Loucy (cell line): ENCODE measurements around the gene NOP58.
"Not testable (repeated sequence)": the region's sequence is repeated elsewhere in the genome, so short reads cannot be mapped to it uniquely, and the experiment has no call there.

Experiments used
- H2AFZ ChIP-seq: fragments of 200-600 bp; sonication (generic); 2 replicates; pipeline ENCODE4 v1.6.0; 2016; ENCODE audit warnings: antibody characterized with exemption, mild to moderate bottlenecking, low read length, moderate library complexity
- H3F3A ChIP-seq: fragments of 200-600 bp; 2 replicates; pipeline ENCODE4 v1.6.0; 2016; ENCODE audit warnings: antibody characterized with exemption, low read depth, mild to moderate bottlenecking
- H3K27me3 ChIP-seq: fragments of 200-600 bp; sonication (generic); 2 replicates; pipeline ENCODE4 v1.6.1; 2014; ENCODE audit warnings: low read length, mild to moderate bottlenecking; ENCODE audit not compliant: insufficient read depth, poor library complexity, severe bottlenecking
- H3K36me3 ChIP-seq: fragments of 200-600 bp; sonication (generic); 2 replicates; pipeline ENCODE4 v1.6.1; 2016; ENCODE audit warnings: low read length; ENCODE audit not compliant: insufficient read depth
- H3K4me1 ChIP-seq: fragments of 200-600 bp; sonication (generic); 2 replicates; pipeline ENCODE4 v1.5.1; 2014; ENCODE audit warnings: low read length, mild to moderate bottlenecking; ENCODE audit not compliant: insufficient read depth, poor library complexity, severe bottlenecking
- H3K4me2 ChIP-seq: fragments of 200-600 bp; sonication (generic); 2 replicates; pipeline ENCODE4 v1.6.0; 2014; ENCODE audit warnings: antibody characterized with exemption, low read length, low read depth, mild to moderate bottlenecking; ENCODE audit not compliant: poor library complexity, severe bottlenecking
- H3K4me3 ChIP-seq: fragments of 200-600 bp; sonication (generic); 2 replicates; pipeline ENCODE4 v1.5.1; 2014; ENCODE audit warnings: low read length, mild to moderate bottlenecking, mixed read lengths; ENCODE audit not compliant: poor library complexity, severe bottlenecking
- H3K79me2 ChIP-seq: fragments of 200-600 bp; sonication (generic); 2 replicates; pipeline ENCODE4 v1.6.1; 2014; ENCODE audit warnings: low read length; ENCODE audit not compliant: insufficient read depth
- H3K9ac ChIP-seq: fragments of 200-600 bp; sonication (generic); 2 replicates; pipeline ENCODE4 v1.6.0; 2014; ENCODE audit warnings: mild to moderate bottlenecking, low read depth, low read length, moderate library complexity; ENCODE audit not compliant: poor library complexity, severe bottlenecking
- H3K9me2 ChIP-seq: fragments of 200-600 bp; sonication (generic); replicated peaks from 2 replicates; pipeline ENCODE4 v1.6.1; 2016; ENCODE audit warnings: low read depth, low read length, mixed read lengths
- H3K9me3 ChIP-seq: fragments of 200-600 bp; sonication (generic); 2 replicates; pipeline ENCODE4 v1.6.1; 2014; ENCODE audit warnings: mild to moderate bottlenecking, antibody characterized with exemption, low read length, low read depth; ENCODE audit not compliant: insufficient read depth
- H4K20me1 ChIP-seq: fragments of 200-600 bp; sonication (generic); 2 replicates; pipeline ENCODE4 v1.6.0; 2014; ENCODE audit warnings: antibody characterized with exemption, low read length, mild to moderate bottlenecking; ENCODE audit not compliant: insufficient read depth, poor library complexity, severe bottlenecking
- EZH2phosphoT487 ChIP-seq: fragments of 200-600 bp; IDR thresholded peaks from 2 replicates; pipeline ENCODE4 v1.6.1; 2018; ENCODE audit warnings: antibody characterized with exemption, mild to moderate bottlenecking, moderate library complexity, borderline replicate concordance
- TF ChIP-seq, protein P1 (sequence below): fragments of 200-600 bp; sonication (generic); conservative IDR thresholded peaks from 2 replicates; pipeline ENCODE4 v1.5.1; 2014; ENCODE audit warnings: mild to moderate bottlenecking, antibody characterized with exemption, low read length

NOP58 gene

DNA sequence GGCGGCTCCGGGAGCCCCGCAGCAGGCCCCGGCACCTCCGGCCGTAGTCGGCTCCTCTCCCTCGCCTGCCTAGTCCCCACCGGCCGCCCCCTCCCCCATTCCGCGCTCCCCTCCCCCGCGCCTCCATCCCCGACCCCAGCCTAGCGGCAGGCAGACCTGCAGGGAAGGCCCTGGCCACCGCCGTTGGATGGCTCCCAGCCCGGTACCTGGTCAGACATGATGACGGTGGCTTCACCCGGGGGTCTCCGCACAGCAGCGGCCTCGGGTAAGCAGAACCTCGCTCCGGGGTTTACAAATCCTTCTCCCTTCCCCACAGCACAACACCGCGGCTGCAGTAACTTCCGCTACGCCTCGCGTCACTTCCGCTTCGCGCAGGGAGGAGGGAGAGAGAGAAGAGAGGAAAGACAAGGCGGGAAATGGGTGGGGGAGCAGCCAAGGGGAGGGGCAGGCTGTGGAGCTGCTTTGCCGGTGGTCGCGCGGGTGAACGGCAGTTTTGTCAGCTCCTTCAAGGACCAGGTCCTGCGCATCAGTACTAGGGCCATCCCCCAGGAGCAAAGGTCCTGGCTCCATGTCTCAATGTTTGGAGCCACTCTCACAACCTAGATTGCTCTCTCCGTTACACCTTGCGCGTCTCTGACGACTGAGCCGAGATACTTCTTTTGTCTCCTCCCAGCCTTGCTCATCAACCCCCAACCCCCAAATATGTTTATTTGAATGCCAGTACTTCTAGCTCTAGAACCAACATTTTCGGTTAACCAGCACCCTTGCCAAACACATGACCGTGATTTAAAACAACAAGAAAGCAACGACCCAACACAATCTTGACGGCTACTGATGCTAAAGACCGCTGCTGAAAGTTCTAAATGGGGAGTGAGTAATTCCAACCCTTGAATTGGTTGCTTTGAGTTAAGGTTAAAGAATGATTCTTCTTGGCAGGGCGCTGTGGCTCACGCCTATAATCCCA lies 27.0 kb upstream of the NOP58 start, which contains the start of gene SUMO1:
Gene SUMO1 (minus strand): TSS at position 364 of the 964 bp plus-strand sequence. CDS start 146 bp downstream, at position 218.
- H4K20me1 ChIP-seq, result peaks cover 39% of the 10 kb centered on the region
- TF ChIP-seq EZH2phosphoT487, result no peak
- TF ChIP-seq, protein P1, sequence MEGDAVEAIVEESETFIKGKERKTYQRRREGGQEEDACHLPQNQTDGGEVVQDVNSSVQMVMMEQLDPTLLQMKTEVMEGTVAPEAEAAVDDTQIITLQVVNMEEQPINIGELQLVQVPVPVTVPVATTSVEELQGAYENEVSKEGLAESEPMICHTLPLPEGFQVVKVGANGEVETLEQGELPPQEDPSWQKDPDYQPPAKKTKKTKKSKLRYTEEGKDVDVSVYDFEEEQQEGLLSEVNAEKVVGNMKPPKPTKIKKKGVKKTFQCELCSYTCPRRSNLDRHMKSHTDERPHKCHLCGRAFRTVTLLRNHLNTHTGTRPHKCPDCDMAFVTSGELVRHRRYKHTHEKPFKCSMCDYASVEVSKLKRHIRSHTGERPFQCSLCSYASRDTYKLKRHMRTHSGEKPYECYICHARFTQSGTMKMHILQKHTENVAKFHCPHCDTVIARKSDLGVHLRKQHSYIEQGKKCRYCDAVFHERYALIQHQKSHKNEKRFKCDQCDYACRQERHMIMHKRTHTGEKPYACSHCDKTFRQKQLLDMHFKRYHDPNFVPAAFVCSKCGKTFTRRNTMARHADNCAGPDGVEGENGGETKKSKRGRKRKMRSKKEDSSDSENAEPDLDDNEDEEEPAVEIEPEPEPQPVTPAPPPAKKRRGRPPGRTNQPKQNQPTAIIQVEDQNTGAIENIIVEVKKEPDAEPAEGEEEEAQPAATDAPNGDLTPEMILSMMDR, result no peak
- peak within 1 kb of the TSS; percentile 84 for H3K4me2 ChIP-seq
- H3K4me1 ChIP-seq, result peaks cover 21% of the 10 kb centered on the region
- peak within 1 kb of the TSS; percentile 88 for H2AFZ ChIP-seq
- no peaks in the 10 kb centered on the region for H3K9me3 ChIP-seq
- H3K79me2 ChIP-seq, result peaks cover 51% of the 10 kb centered on the region
- peaks cover 5% of the 10 kb centered on the region for H3K27me3 ChIP-seq
- peak within 1 kb of the TSS; percentile 93 for H3K4me3 ChIP-seq
- H3K9me2 ChIP-seq, result no peaks in the 10 kb centered on the region
- H3K36me3 ChIP-seq, result no peaks in the 10 kb centered on the region
- no peaks in the 10 kb centered on the region for H3F3A ChIP-seq
- H3K9ac ChIP-seq, result peak within 1 kb of the TSS; percentile 90

DNA sequence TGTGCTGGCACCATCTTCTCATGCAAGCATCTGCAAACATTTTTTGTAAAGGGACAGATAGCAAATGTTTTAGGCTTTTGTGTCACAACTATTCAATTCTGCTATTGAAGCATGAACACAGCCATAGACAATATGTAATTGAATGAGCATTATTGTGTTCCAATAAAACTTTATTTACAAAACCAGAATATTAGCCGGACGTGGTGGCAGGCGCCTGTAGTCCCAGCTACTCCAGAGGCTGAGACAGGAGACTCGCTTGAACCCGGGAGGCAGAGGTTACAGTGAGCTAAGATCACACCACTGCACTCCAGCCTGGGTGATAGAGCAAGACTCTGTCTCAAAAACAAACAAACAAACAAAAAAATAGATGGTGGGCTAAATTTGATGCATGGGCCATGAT lies 17.9 kb upstream of the NOP58 start:
- H3K79me2 ChIP-seq, result not testable (repeated sequence)

DNA sequence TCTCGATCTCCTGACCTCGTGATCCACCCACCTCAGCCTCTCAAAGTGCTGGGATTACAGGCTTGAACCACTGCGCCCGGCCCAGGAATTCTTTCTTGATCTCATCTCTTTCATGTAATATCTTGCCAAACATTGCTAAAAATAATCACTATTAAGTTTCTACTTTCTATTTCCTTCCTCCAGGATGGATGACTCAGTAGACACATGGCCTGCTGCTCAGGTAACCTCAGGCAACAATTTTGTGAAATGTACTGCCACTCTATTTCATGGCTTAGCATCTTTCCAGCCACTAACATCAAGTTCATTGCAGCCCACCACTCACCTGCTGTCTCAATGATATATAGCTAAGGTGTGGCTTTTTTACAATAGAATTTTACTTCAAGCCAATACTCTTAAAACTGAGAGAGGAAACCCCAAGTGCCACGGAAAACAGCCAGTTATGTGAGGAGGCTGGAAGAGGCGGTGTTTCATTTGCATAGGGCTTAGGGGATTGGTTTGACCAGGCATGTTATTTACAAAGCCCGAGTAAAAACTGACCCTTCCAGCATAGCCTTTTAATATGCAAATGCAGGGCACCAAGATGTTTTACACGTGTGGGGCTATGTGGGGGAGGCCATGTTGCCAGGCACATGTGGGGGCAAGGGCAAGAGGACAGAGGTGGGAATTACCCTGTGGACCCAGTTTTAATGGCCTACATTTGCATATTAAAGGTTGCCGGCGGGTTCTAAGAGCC lies 15.9 kb upstream of the NOP58 start:
- Histone ChIP-seq H3K4me3 (no peak overlapping the region), H3K9ac (no peak overlapping the region), H2AFZ (peak overlapping the region; percentile 52; the same call in 1 of the 2 replicates)

More for the DNA sequence above, 17.9 kb upstream of the NOP58 start:
- not testable (repeated sequence) for H3K4me3 ChIP-seq, H3K4me1 ChIP-seq, H3K9ac ChIP-seq, H3K9me3 ChIP-seq, H2AFZ ChIP-seq, H3K27me3 ChIP-seq, H3K9me2 ChIP-seq, H4K20me1 ChIP-seq, H3F3A ChIP-seq, H3K36me3 ChIP-seq, H3K4me2 ChIP-seq

More for the DNA sequence above, 15.9 kb upstream of the NOP58 start:
- Histone ChIP-seq H3K36me3 (no peaks in the 10 kb centered on the region), H3K4me2 (peak overlapping the region; percentile 13), H3F3A (no peaks in the 10 kb centered on the region), H3K79me2 (no peaks in the 10 kb centered on the region), H3K4me1 (peaks cover 8% of the 10 kb centered on the region), H3K9me2 (no peaks in the 10 kb centered on the region), H4K20me1 (no peaks in the 10 kb centered on the region), H3K9me3 (no peaks in the 10 kb centered on the region), H3K27me3 (no peaks in the 10 kb centered on the region)
- TF ChIP-seq, protein P1, result no peak
- TF ChIP-seq EZH2phosphoT487, result no peak
